H1 (cell line): ENCODE measurements around the gene BCAP31. TPM values are rescaled to one million over a fixed set of nuclear protein-coding genes. Genes with fewer than 3 reads are reported as not detected.

Experiments
- HDAC2 ChIP-seq, 2 experiments: fragments of 300-600 bp in 1 of 2; sonication (generic) in 1 of 2; IDR thresholded peaks; 2 replicates each; pipeline ENCODE4 v1.6.1; 2011 to 2012; ENCODE audit warnings: low read depth in 2 of 2, low read length in 2 of 2, mild to moderate bottlenecking in 2 of 2, moderate library complexity in 2 of 2, borderline replicate concordance in 1 of 2, inconsistent platforms in 1 of 2
- NRF1 ChIP-seq: IDR thresholded peaks from 2 replicates; pipeline ENCODE4 v1.6.1; 2011; ENCODE audit warnings: mild to moderate bottlenecking, low read depth, low read length, improper control_type of control experiment
- SP1 ChIP-seq: IDR thresholded peaks from 2 replicates; pipeline ENCODE4 v1.6.1; 2011; ENCODE audit warnings: low read depth, low read length
- polyA plus RNA-seq, 7 experiments: library from polyadenylated mRNA; depleted of rRNA in 3 of 7; stranded (reverse) in 5 of 7; unstranded in 2 of 7; fragments of >200 nt in 5 of 7; fragments of 200-250 nt in 2 of 7; gene quantifications; 1 replicate in 5 of 7; 2 replicates in 1 of 7; 4 replicates in 1 of 7; pipeline versions ENCODE4 v1.2.1 to v1.2.3, GENCODE V29; 2011 to 2013; ENCODE audit warnings: missing spikeins in 2 of 7, mixed read lengths in 2 of 7
- total RNA-seq: library from RNA; stranded (reverse); fragmentation: NEBNext Ultra II Directional; extraction: Animal tissue kit (Norgen Biotek cat#: 25700); gene quantifications from 2 replicates; pipeline ENCODE4 v1.2.1, GENCODE V29; 2021

Gene BCAP31
- total and polyA plus RNA-seq, 2 of the 8 experiments (the other 6 are each of a cell fraction or from before 2014, with no cell fraction given): 136 to 159 TPM

- TF ChIP-seq SP1 (no peak), HDAC2 (IDR thresholded peaks at IDR 0.05; ENCODE audit: borderline replicate concordance in 1 of 2, low read depth in 2 of 2, low read length in 2 of 2) (no peak), NRF1 (no peak)
Observed at GRCh38 chrX:153731845-153732215, 7.6 kb upstream of the BCAP31 start (continued).
